Calu3 (cell line): ENCODE results near the gene USP44. TPM values are rescaled to one million over a fixed set of nuclear protein-coding genes. Genes with fewer than 3 reads are reported as not detected.

Experiments
- BruUV-seq: library from RNA; stranded (reverse); fragments of 400-500 nt; replicated peaks from 2 replicates; lab custom pipeline; 2021; lab: Mats Ljungman, UMichigan
- CTCF ChIA-PET: fragments of 300-600 bp; sonication (Branson Sonifier 250); formaldehyde crosslinking; loops from one replicate; lab custom pipeline; 2022; ENCODE audit warnings: antibody characterized with exemption; lab: Charles Lee
- DNase-seq: peaks from one replicate; pipeline ENCODE4 v3.0.0; 2022
- H3K27ac Mint-ChIP-seq: one replicate; pipeline ENCODE4 v1.8.0; 2022; ENCODE audit warnings: mixed read lengths; ENCODE audit not compliant: unreplicated experiment
- H3K27me3 Mint-ChIP-seq: one replicate; pipeline ENCODE4 v1.8.0; 2022; ENCODE audit warnings: mixed read lengths; ENCODE audit not compliant: unreplicated experiment
- H3K36me3 Mint-ChIP-seq: one replicate; pipeline ENCODE4 v1.8.0; 2022; ENCODE audit warnings: mild to moderate bottlenecking, moderate library complexity, mixed read lengths; ENCODE audit not compliant: insufficient read depth, unreplicated experiment
- H3K4me1 Mint-ChIP-seq: one replicate; pipeline ENCODE4 v1.8.0; 2022; ENCODE audit warnings: mild to moderate bottlenecking, low read depth, mixed read lengths; ENCODE audit not compliant: unreplicated experiment
- H3K4me3 Mint-ChIP-seq: one replicate; pipeline ENCODE4 v1.8.0; 2022; ENCODE audit warnings: mild to moderate bottlenecking, low read depth, moderate library complexity, mixed read lengths; ENCODE audit not compliant: unreplicated experiment
- H3K9me3 Mint-ChIP-seq: one replicate; pipeline ENCODE4 v1.8.0; 2022; ENCODE audit warnings: low read depth, mixed read lengths; ENCODE audit not compliant: unreplicated experiment
- intact Hi-C: fragments of 100-400 bp; cut with micrococcal nuclease; formaldehyde crosslinking; loops from one replicate; pipeline ENCODE4 v1.10.0; 2022; ENCODE audit not compliant: unreplicated experiment
- total RNA-seq: library from RNA; stranded (reverse); gene quantifications from 2 replicates; pipeline ENCODE4 v1.2.3, GENCODE V29; 2022
- TF ChIP-seq, protein P1 (sequence below): fragments of 200-600 bp; IDR thresholded peaks from one replicate; pipeline ENCODE4 v1.8.0; 2022; ENCODE audit warnings: antibody characterized with exemption; ENCODE audit not compliant: unreplicated experiment

Gene USP44
- total RNA-seq, 1 experiment from 2014 or later: 14.0 TPM

GRCh38 chr12:95582230-95583058, 31.2 kb upstream of the USP44 start:
- no peaks in the 10 kb centered on the region for H3K9me3 Mint-ChIP-seq
- peak; percentile 24 for DNase-seq
- intact Hi-C loops: loop anchor here (1.0 to 5.0 kb wide), 2 partner anchors 135 to 233 kb away; no protein-coding TSS in a partner anchor
- TF ChIP-seq, protein P1, sequence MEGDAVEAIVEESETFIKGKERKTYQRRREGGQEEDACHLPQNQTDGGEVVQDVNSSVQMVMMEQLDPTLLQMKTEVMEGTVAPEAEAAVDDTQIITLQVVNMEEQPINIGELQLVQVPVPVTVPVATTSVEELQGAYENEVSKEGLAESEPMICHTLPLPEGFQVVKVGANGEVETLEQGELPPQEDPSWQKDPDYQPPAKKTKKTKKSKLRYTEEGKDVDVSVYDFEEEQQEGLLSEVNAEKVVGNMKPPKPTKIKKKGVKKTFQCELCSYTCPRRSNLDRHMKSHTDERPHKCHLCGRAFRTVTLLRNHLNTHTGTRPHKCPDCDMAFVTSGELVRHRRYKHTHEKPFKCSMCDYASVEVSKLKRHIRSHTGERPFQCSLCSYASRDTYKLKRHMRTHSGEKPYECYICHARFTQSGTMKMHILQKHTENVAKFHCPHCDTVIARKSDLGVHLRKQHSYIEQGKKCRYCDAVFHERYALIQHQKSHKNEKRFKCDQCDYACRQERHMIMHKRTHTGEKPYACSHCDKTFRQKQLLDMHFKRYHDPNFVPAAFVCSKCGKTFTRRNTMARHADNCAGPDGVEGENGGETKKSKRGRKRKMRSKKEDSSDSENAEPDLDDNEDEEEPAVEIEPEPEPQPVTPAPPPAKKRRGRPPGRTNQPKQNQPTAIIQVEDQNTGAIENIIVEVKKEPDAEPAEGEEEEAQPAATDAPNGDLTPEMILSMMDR: peak; percentile 34
- no TSS peak for BruUV-seq
- no peak overlapping the region for H3K27ac Mint-ChIP-seq
- H3K4me3 Mint-ChIP-seq: no peak overlapping the region
- no peaks in the 10 kb centered on the region for H3K36me3 Mint-ChIP-seq
- no peaks in the 10 kb centered on the region for H3K27me3 Mint-ChIP-seq
- H3K4me1 Mint-ChIP-seq: peaks cover 12% of the 10 kb centered on the region
- CTCF ChIA-PET: interaction anchor here (0.5 to 1.9 kb wide), 5 partner anchors 22 to 416 kb away, joined by 3 to 8 read pairs (median 3); no protein-coding TSS in a partner anchor

DNA sequence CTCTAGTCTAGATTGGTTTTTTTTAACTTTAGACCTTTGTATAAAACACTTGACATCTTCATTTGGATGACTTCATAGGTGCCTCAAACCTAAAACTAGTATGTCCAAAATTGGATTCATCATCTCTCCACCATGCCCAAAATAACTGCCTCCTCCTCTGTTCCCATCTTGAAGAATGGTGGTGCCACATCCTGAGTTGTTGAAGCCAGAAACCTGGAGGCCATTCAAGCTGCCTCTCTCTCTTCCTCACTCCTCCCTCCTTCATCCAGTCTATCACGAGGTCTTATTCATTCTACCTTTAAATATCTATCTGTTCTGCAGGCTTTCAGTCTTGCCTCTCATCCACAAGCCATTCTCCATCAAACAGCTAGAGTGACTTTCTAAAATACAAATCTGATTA, 26.5 kb upstream of the USP44 start:
- Mint-ChIP-seq H3K36me3 (no peaks in the 10 kb centered on the region), H3K27ac (no peak overlapping the region), H3K4me3 (no peak overlapping the region), H3K4me1 (peaks cover 3% of the 10 kb centered on the region), H3K9me3 (no peaks in the 10 kb centered on the region), H3K27me3 (no peaks in the 10 kb centered on the region)
- intact Hi-C loops: no loop called here
- CTCF ChIA-PET: interaction anchor here (0.6 to 1.4 kb wide), 2 partner anchors 30 to 466 kb away, joined by 3 read pairs; no protein-coding TSS in a partner anchor
- TF ChIP-seq, protein P1: no peak
- DNase-seq: no peak
- BruUV-seq: no TSS peak

GRCh38 chr12:95574799-95575452, 23.6 kb upstream of the USP44 start:
- Mint-ChIP-seq H3K4me3 (no peak overlapping the region), H3K9me3 (no peaks in the 10 kb centered on the region), H3K27me3 (no peaks in the 10 kb centered on the region), H3K36me3 (no peaks in the 10 kb centered on the region), H3K4me1 (no peaks in the 10 kb centered on the region), H3K27ac (no peak overlapping the region)
- BruUV-seq: no TSS peak
- intact Hi-C loops: no loop called here
- CTCF ChIA-PET: interaction anchor here (0.5 to 1.1 kb wide), 10 partner anchors 17 to 941 kb away, joined by 3 to 14 read pairs (median 5); no protein-coding TSS in a partner anchor
- TF ChIP-seq, protein P1: peak; percentile 16
- DNase-seq: peak; percentile 9

DNA sequence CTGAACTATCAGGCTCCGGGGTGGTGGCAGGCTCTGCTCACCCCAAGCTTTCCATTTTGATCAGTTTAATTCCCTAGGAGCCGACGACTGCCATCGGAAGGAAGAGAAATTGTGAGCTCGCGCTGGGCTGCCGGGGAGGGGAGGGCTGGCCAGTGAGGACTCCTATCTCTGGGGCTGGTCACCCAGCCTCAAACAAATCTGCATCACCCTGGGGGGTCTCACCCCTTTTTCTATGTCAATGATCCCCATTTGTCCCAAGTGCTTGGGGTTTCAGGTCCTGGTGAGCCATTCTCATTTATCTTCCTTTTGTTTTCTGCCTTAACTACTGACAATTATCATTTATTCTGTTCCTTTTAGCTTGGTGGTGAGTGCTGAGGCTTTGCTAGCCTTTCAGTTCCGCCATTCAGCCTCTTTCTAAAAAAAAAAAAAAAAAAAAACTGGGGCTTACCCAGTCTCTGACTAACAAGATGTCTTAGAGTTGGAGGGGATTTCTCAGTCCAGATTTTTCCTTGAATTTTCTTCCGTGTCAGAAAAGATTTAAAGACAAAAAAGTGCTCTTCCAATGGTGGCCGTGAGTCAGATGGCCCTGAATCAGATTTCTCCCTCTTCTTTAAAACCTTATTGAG, 22.8 kb upstream of the USP44 start:
- no peaks in the 10 kb centered on the region for H3K36me3 Mint-ChIP-seq
- TF ChIP-seq, protein P1: no peak

More for the DNA sequence above, 22.8 kb upstream of the USP44 start:
- no peak for DNase-seq
- intact Hi-C loops: no loop called here
- Mint-ChIP-seq H3K27ac (no peak overlapping the region), H3K27me3 (no peaks in the 10 kb centered on the region), H3K4me1 (no peaks in the 10 kb centered on the region), H3K9me3 (no peaks in the 10 kb centered on the region), H3K4me3 (no peak overlapping the region)
- no TSS peak for BruUV-seq
- CTCF ChIA-PET: interaction anchor here (1.0 to 1.1 kb wide), 9 partner anchors 16 to 942 kb away, joined by 3 to 14 read pairs (median 4); no protein-coding TSS in a partner anchor
